HepG2 (cell line): Measurements from ENCODE around the gene C4BPA. TPM values are rescaled to one million over a fixed set of nuclear protein-coding genes. Genes with fewer than 3 reads are reported as not detected.

ENCODE experiments used
- BCL6 ChIP-seq: IDR thresholded peaks from 2 replicates; pipeline ENCODE4 v1.6.1; 2016; ENCODE audit warnings: missing genetic modification reagents, missing compliant biosample characterization
- GABPB1 ChIP-seq: IDR thresholded peaks from 2 replicates; pipeline ENCODE4 v1.6.1; 2016; ENCODE audit warnings: mild to moderate bottlenecking, missing genetic modification reagents, moderate library complexity, missing compliant biosample characterization
- JUNB ChIP-seq: sonication (generic); formaldehyde crosslinking; IDR thresholded peaks from 2 replicates; pipeline ENCODE4 v1.8.0; 2022; ENCODE audit warnings: missing genetic modification reagents, mild to moderate bottlenecking, borderline replicate concordance
- MAF1 ChIP-seq: sonication (generic); formaldehyde crosslinking; IDR thresholded peaks from 2 replicates; pipeline ENCODE4 v1.5.0; 2020; ENCODE audit warnings: missing genetic modification reagents, borderline replicate concordance
- RERE ChIP-seq: IDR thresholded peaks from 2 replicates; pipeline ENCODE4 v1.6.1; 2016; ENCODE audit warnings: low read depth, missing genetic modification reagents, missing compliant biosample characterization
- ZNF143 ChIP-seq: sonication (generic); formaldehyde crosslinking; IDR thresholded peaks from 2 replicates; pipeline ENCODE4 v1.4.0; 2020; ENCODE audit warnings: missing genetic modification reagents
- ZNF282 ChIP-seq: fragments of 450-650 bp; IDR thresholded peaks from 2 replicates; pipeline ENCODE4 v1.6.1; 2018; ENCODE audit not compliant: partially characterized antibody
- ZNF318 ChIP-seq: sonication (generic); formaldehyde crosslinking; IDR thresholded peaks from 2 replicates; pipeline ENCODE4 v1.4.0; 2020; ENCODE audit warnings: mild to moderate bottlenecking, missing genetic modification reagents
- ZNF563 ChIP-seq: sonication (generic); formaldehyde crosslinking; IDR thresholded peaks from 2 replicates; pipeline ENCODE4 v1.8.0; 2022; ENCODE audit warnings: mild to moderate bottlenecking, moderate library complexity, missing genetic modification reagents
- ZNF670 ChIP-seq: sonication (generic); formaldehyde crosslinking; IDR thresholded peaks from 2 replicates; pipeline ENCODE4 v1.8.0; 2022; ENCODE audit warnings: mild to moderate bottlenecking, missing genetic modification reagents, borderline replicate concordance
- ZNF710 ChIP-seq: sonication (generic); formaldehyde crosslinking; IDR thresholded peaks from 2 replicates; pipeline ENCODE4 v1.5.0; 2020; ENCODE audit warnings: mild to moderate bottlenecking, missing genetic modification reagents, borderline replicate concordance
- polyA plus RNA-seq, 8 experiments: library from polyadenylated mRNA; depleted of rRNA in 3 of 8; stranded (reverse) in 7 of 8; unstranded in 1 of 8; fragments of >200 nt; fragmentation: Illumina TruSeq in 4 of 8; extraction: Trizol in 4 of 8; gene quantifications; 2 replicates each; pipeline versions ENCODE4 v1.2.1 to v1.2.3, GENCODE V29; 2011 to 2016; ENCODE audit warnings: low read depth in 4 of 8, missing spikeins in 1 of 8, mixed read lengths in 1 of 8; ENCODE audit not compliant: insufficient read depth in 1 of 8
- total RNA-seq, 5 experiments: library from RNA; depleted of rRNA; stranded (reverse); fragments of >200 nt; fragmentation: Illumina TruSeq; extraction: Trizol; gene quantifications; 2 replicates each; pipeline ENCODE4 v1.2.3, GENCODE V29; 2016; ENCODE audit warnings: low read depth in 1 of 5

C4BPA gene
- total and polyA plus RNA-seq, 2 of the 13 experiments (the other 11 are each of a cell fraction or from before 2014, with no cell fraction given): 32.1 to 60.1 TPM

GRCh38 chr1:207152792-207153468 lies 48.9 kb downstream of the C4BPA start (continued):
- peak; percentile 9; the same call in 1 of the 2 replicates for TF ChIP-seq BCL6 (CRISPR knock-in tag)
- no peak for TF ChIP-seq ZNF563 (CRISPR knock-in tag)
- TF ChIP-seq RERE: no peak
- TF ChIP-seq ZNF282: no peak
- peak; percentile 95 for TF ChIP-seq GABPB1 (CRISPR knock-in tag)
- TF ChIP-seq ZNF318 (CRISPR knock-in tag): no peak
- TF ChIP-seq ZNF143 (CRISPR knock-in tag): no peak; the same call in 1 of the 2 replicates
- TF ChIP-seq MAF1 (CRISPR knock-in tag): no peak
- 0 out of 2 replicates have a peak, but pooled peaks have one; percentile 68 for TF ChIP-seq ZNF670 (CRISPR knock-in tag)
- TF ChIP-seq JUNB: no peak
- peak; percentile 43; the same call in 1 of the 2 replicates for TF ChIP-seq ZNF710 (CRISPR knock-in tag)
